Right forelimb (tissue), 1 donor: ENCODE results near the gene ELK3.
"Not testable (repeated sequence)": the region's sequence is repeated elsewhere in the genome, so short reads cannot be mapped to it uniquely, and the experiment has no call there.

ENCODE experiments used
- DNase-seq: peaks from one replicate; pipeline ENCODE4 v3.0.0-alpha.2; 2018

The ELK3 gene

GRCh38 chr12:96315741-96316481 is 121.7 kb downstream of the ELK3 start:
- DNase-seq: not testable (repeated sequence)

GRCh38 chr12:96317801-96318200 is 123.6 kb downstream of the ELK3 start:
- DNase-seq: not testable (repeated sequence)
